PC-9 (cell line): ENCODE data around the gene IFITM10. TPM values are rescaled to one million over a fixed set of nuclear protein-coding genes. Genes with fewer than 3 reads are reported as not detected.

Experiments used
- BruUV-seq: library from RNA; stranded (reverse); fragments of 400-500 nt; replicated peaks from 2 replicates; lab custom pipeline; 2021; lab: Mats Ljungman, UMichigan
- CTCF ChIA-PET: fragments of 300-600 bp; sonication (Branson Sonifier 250); formaldehyde crosslinking; loops from one replicate; lab custom pipeline; 2022; ENCODE audit warnings: antibody characterized with exemption; lab: Charles Lee
- POLR2A ChIA-PET: fragments of 300-600 bp; sonication (Branson Sonifier 250); formaldehyde crosslinking; loops from one replicate; lab custom pipeline; 2022; ENCODE audit warnings: antibody characterized with exemption; ENCODE audit not compliant: unreplicated experiment; lab: Charles Lee
- DNase-seq, 2 experiments: peaks; one replicate each; pipeline versions ENCODE4 v3.0.0 to v3.0.0-alpha.2; 2015 to 2022; ENCODE audit warnings: mixed read lengths in 1 of 2
- H2AFZ ChIP-seq: fragments of 200-600 bp; sonication (generic); 2 replicates; pipeline ENCODE4 v1.8.1; 2017; ENCODE audit warnings: antibody characterized with exemption
- H3F3A ChIP-seq: fragments of 200-600 bp; sonication (generic); 2 replicates; pipeline ENCODE4 v1.8.1; 2017; ENCODE audit warnings: antibody characterized with exemption, mild to moderate bottlenecking, low read depth; ENCODE audit not compliant: insufficient read depth
- H3K27ac ChIP-seq: fragments of 200-600 bp; sonication (generic); 2 replicates; pipeline ENCODE4 v1.6.1; 2016; ENCODE audit warnings: mixed run types
- H3K27me3 ChIP-seq: fragments of 200-600 bp; sonication (generic); 2 replicates; pipeline ENCODE4 v1.6.1; 2016; ENCODE audit warnings: low read depth, mixed run types; ENCODE audit not compliant: insufficient read depth
- H3K36me3 ChIP-seq: fragments of 200-600 bp; sonication (generic); 2 replicates; pipeline ENCODE4 v1.6.1; 2016; ENCODE audit warnings: low read depth, mixed run types
- H3K4me1 ChIP-seq: fragments of 200-600 bp; sonication (generic); replicated peaks from 2 replicates; pipeline ENCODE4 v1.6.1; 2016; ENCODE audit warnings: mixed run types; ENCODE audit not compliant: insufficient read depth
- H3K4me2 ChIP-seq: fragments of 200-600 bp; sonication (generic); 2 replicates; pipeline ENCODE4 v1.6.1; 2017; ENCODE audit warnings: mixed run types
- H3K4me3 ChIP-seq: fragments of 200-600 bp; sonication (generic); 2 replicates; pipeline ENCODE4 v1.6.1; 2016; ENCODE audit warnings: mixed run types
- H3K79me2 ChIP-seq: fragments of 200-600 bp; sonication (generic); 2 replicates; pipeline ENCODE4 v1.6.1; 2017; ENCODE audit warnings: low read depth, mixed run types
- H3K9me2 ChIP-seq: fragments of 200-600 bp; sonication (generic); 2 replicates; pipeline ENCODE4 v1.8.1; 2017; ENCODE audit warnings: mild to moderate bottlenecking; ENCODE audit not compliant: insufficient read depth
- H3K9me3 ChIP-seq: fragments of 200-600 bp; sonication (generic); 2 replicates; pipeline ENCODE4 v1.8.1; 2016; ENCODE audit warnings: low read depth; ENCODE audit not compliant: insufficient read depth
- H4K20me1 ChIP-seq: fragments of 200-600 bp; sonication (generic); 2 replicates; pipeline ENCODE4 v1.8.1; 2017; ENCODE audit not compliant: insufficient read depth
- CTCF ChIP-seq: fragments of 200-600 bp; sonication (generic); conservative IDR thresholded peaks from 2 replicates; pipeline ENCODE4 v1.6.1; 2017; ENCODE audit warnings: mixed run types, antibody characterized with exemption, mild to moderate bottlenecking, moderate library complexity
- EZH2 ChIP-seq: fragments of 200-600 bp; sonication (generic); IDR thresholded peaks from 2 replicates; pipeline ENCODE4 v1.8.0; 2017; ENCODE audit warnings: antibody characterized with exemption, low read depth
- intact Hi-C: fragments of 100-400 bp; cut with micrococcal nuclease; formaldehyde crosslinking; loops from one replicate; pipeline ENCODE4 v1.10.0; 2022; ENCODE audit not compliant: unreplicated experiment
- total RNA-seq: library from RNA; stranded (reverse); gene quantifications from 2 replicates; pipeline ENCODE4 v1.2.3, GENCODE V29; 2021

IFITM10 gene
- total RNA-seq, 1 experiment from 2014 or later = 5.5 TPM

- POLR2A ChIA-PET = no interaction called here
- Histone ChIP-seq H3F3A (peaks cover 24% of the 10 kb centered on the region), H3K79me2 (no peaks in the 10 kb centered on the region), H3K4me2 (peak overlapping the region; percentile 68), H2AFZ (no peak overlapping the region), H3K4me3 (no peak overlapping the region; the same call in 1 of the 2 replicates), H3K4me1 (peaks cover 56% of the 10 kb centered on the region), H4K20me1 (no peaks in the 10 kb centered on the region), H3K9me3 (no peaks in the 10 kb centered on the region), H3K27ac (peak overlapping the region; percentile 93), H3K36me3 (no peaks in the 10 kb centered on the region), H3K9me2 (no peaks in the 10 kb centered on the region), H3K27me3 (no peaks in the 10 kb centered on the region)
- TSS peak; percentile 36 for BruUV-seq
- CTCF ChIA-PET = interaction anchor here (0.6 to 1.1 kb wide), 2 partner anchors 63 to 197 kb away, joined by 4 to 12 read pairs; no protein-coding TSS in a partner anchor
- TF ChIP-seq CTCF (no peak), EZH2 (no peak)
- intact Hi-C loops = no loop called here
- peak in 1 of 2 experiments; percentile 44 for DNase-seq
Measured at GRCh38 chr11:1771700-1772099, 21.3 kb upstream of the IFITM10 start.

DNA sequence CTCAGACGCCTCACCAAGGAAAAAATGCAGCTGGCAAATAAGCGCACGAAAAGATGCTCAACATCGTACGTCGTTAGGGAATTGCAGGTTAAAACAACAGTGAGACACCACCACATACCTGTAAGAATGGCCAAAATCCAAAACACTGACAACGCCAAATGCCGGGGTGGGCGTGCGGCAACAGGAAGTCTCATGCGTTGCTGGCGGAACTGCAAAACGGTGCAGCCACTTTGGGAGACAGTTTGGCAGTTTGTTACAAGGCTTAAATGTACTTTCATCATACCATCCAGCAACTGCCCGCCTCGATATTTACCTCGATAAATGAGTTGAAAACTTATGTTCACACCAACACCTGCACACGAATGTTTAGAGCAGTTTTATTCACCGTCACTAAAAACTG, 20.9 kb upstream of the IFITM10 start:
- peaks cover 24% of the 10 kb centered on the region for H3F3A ChIP-seq
- CTCF ChIA-PET = interaction anchor here (1.1 kb wide), 1 partner anchor 63 kb away, joined by 12 read pairs; no protein-coding TSS in a partner anchor
- H3K27ac ChIP-seq = peak overlapping the region; percentile 93
- intact Hi-C loops = no loop called here
- POLR2A ChIA-PET = no interaction called here
- BruUV-seq = no TSS peak
- no peaks in the 10 kb centered on the region for H3K79me2 ChIP-seq
- peaks cover 56% of the 10 kb centered on the region for H3K4me1 ChIP-seq
- no peaks in the 10 kb centered on the region for H3K9me2 ChIP-seq
- no peak overlapping the region for H3K4me3 ChIP-seq
- no peak for TF ChIP-seq EZH2
- no peak for TF ChIP-seq CTCF
- no peak for DNase-seq
- H3K9me3 ChIP-seq = no peaks in the 10 kb centered on the region
- no peaks in the 10 kb centered on the region for H3K36me3 ChIP-seq
- no peaks in the 10 kb centered on the region for H3K27me3 ChIP-seq
- no peak overlapping the region for H2AFZ ChIP-seq
- H3K4me2 ChIP-seq = peak overlapping the region; percentile 68
- no peaks in the 10 kb centered on the region for H4K20me1 ChIP-seq

GRCh38 chr11:1770528-1770927, 20.1 kb upstream of the IFITM10 start:
- BruUV-seq = no TSS peak
- H2AFZ ChIP-seq = no peak overlapping the region
- H3K27me3 ChIP-seq = no peaks in the 10 kb centered on the region
- H3K4me3 ChIP-seq = no peak overlapping the region
- no peak for DNase-seq
- POLR2A ChIA-PET = no interaction called here
- CTCF ChIA-PET = no interaction called here
- no peaks in the 10 kb centered on the region for H3K9me2 ChIP-seq
- H3F3A ChIP-seq = peaks cover 25% of the 10 kb centered on the region
- intact Hi-C loops = no loop called here
- H3K27ac ChIP-seq = no peak overlapping the region
- H3K4me1 ChIP-seq = peaks cover 56% of the 10 kb centered on the region
- H3K79me2 ChIP-seq = no peaks in the 10 kb centered on the region
- no peaks in the 10 kb centered on the region for H3K9me3 ChIP-seq
- TF ChIP-seq EZH2 (no peak), CTCF (no peak)
- H4K20me1 ChIP-seq = no peaks in the 10 kb centered on the region
- H3K4me2 ChIP-seq = 0 out of 2 replicates have a peak overlapping the region, but pooled peaks have one; percentile 13
- H3K36me3 ChIP-seq = no peaks in the 10 kb centered on the region
